SW480 (cell line): Measurements from ENCODE around the gene ZNF268.

Experiments
- DNase-seq: peaks from one replicate; pipeline ENCODE4 v3.0.0-alpha.2; 2016; ENCODE audit warnings: low spot score

ZNF268 gene

GRCh38 chr12:133181238-133181959 is at the start of gene ZNF268:
ZNF268 (plus strand) TSS chr12:133181495; CDS start chr12:133181998, 503 bp downstream.
- DNase-seq = peak; percentile 85

GRCh38 chr12:133135747-133136146 is 45.5 kb upstream of the ZNF268 start:
- no peak for DNase-seq

DNA sequence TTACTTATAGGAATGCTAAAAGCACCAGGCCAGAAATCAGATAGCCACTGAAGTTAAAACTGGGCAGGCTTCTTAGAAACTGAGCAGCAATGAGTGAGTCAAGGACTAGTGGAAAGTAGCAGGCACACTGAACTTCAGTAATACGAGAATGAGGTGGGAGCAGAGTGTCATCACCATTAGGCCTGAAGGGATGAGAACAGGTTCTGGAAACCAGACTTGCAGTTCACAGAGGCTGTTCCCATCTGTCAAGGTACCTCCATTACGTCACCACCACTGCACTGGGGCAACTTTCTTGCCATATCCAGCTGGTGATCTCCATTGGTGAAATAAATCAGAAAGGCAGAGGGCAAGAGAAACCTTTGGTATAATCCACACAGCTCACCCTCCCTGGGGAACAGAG is 35.3 kb upstream of the ZNF268 start:
- no peak for DNase-seq

GRCh38 chr12:133156125-133156690 is 25.1 kb upstream of the ZNF268 start:
- no peak for DNase-seq

- no peak for DNase-seq
Measured at GRCh38 chr12:133165776-133166175, 15.5 kb upstream of the ZNF268 start.

DNA sequence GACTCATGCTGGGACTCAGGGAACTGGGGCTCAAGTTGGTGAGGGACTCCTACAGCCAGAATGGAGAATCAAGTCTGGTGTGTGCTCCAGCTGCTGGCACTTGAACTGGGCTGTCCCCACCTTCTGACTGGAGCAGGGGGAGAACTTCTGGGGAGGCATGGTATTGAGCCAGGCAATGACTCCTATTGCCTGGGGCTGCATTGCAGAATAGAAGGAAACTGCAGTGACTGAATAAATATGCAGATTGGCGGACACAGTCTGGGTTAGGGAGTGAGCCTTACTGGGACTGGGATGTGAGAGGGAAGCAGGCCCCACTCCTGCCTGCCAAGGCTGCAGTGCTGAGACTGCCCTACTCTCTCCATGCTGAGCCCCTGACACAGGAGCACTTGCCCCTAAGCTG is 8.8 kb upstream of the ZNF268 start:
- DNase-seq = no peak

DNA sequence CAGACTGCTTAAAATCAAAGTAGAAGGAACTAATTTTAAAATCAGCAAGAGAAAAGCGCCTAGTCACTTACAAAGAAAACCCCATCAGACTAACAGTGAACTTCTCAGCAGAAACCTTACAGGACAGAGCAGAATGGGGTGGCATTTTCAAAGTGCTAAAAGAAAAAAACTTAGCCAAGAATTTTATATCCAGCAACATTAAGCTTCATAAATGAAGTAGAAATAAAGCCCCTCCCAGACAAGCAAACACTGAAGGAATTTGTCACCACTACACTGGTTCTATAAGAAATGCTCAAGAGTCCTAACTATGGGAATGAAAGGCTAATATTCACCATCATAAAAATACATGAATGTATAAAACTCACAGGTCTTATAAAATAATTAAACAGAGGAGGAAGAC is 6.4 kb upstream of the ZNF268 start:
- no peak for DNase-seq

DNA sequence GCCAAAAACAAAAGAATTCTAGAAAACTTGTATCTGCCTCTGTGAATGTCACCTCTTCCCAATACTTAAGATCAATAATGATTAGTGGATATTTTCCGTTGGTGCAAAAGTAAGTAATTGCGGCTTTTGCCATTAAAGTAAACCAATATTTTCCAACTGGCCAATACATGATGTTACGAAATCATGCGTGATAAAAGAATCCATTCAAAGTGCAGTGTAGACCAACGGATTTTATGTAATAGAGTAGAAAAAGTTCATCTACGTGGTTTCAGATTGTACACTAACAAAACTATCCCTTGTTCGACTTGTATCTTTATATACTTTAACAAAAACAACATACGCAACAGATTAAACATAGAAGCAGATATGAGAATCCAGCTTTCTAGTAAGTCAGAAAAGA is 626 bp upstream of the ZNF268 start:
- DNase-seq = no peak

GRCh38 chr12:133190176-133190575 is 8.9 kb downstream of the ZNF268 start:
- no peak for DNase-seq

- no peak for DNase-seq
Measured at GRCh38 chr12:133192847-133193246, 11.6 kb downstream of the ZNF268 start.

GRCh38 chr12:133201888-133202287 is 20.6 kb downstream of the ZNF268 start:
- DNase-seq = no peak

DNA sequence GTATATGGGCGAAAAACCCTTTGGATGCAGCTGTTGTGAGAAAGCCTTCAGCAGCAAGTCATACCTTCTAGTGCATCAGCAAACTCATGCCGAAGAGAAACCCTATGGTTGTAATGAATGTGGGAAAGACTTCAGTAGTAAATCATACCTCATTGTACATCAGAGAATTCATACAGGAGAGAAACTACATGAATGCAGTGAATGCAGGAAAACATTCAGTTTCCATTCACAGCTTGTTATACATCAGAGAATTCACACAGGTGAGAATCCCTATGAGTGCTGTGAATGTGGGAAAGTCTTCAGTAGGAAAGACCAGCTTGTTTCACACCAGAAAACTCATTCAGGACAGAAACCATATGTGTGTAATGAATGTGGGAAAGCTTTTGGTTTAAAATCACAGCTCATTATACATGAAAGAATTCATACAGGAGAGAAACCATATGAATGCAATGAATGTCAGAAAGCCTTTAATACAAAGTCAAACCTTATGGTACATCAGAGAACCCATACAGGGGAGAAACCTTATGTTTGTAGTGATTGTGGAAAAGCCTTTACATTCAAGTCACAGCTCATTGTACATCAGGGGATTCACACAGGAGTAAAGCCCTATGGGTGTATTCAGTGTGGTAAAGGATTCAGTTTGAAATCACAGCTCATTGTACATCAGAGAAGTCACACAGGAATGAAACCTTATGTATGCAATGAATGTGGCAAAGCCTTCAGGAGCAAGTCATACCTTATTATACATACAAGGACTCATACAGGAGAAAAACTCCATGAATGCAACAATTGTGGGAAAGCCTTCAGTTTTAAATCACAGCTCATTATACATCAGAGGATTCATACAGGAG is 21.4 kb downstream of the ZNF268 start:
- DNase-seq = no peak

- no peak for DNase-seq
Measured at GRCh38 chr12:133203344-133204263, 22.3 kb downstream of the ZNF268 start.

DNA sequence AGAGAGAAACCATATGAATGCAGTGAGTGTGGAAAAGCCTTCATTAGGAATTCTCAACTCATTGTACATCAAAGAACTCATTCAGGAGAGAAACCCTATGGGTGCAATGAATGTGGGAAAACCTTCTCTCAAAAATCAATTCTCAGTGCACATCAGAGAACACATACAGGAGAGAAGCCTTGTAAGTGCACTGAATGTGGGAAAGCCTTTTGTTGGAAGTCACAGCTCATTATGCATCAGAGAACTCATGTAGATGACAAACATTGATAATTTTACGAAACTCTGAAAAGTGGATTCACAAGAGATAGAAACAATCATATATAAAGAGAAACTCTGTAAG is 22.9 kb downstream of the ZNF268 start:
- no peak for DNase-seq

- DNase-seq = no peak
Measured at GRCh38 chr12:133206390-133206789, 25.1 kb downstream of the ZNF268 start.

- no peak for DNase-seq
Measured at GRCh38 chr12:133215724-133216123, 34.4 kb downstream of the ZNF268 start.

GRCh38 chr12:133217219-133217618 is 35.9 kb downstream of the ZNF268 start:
- no peak for DNase-seq

DNA sequence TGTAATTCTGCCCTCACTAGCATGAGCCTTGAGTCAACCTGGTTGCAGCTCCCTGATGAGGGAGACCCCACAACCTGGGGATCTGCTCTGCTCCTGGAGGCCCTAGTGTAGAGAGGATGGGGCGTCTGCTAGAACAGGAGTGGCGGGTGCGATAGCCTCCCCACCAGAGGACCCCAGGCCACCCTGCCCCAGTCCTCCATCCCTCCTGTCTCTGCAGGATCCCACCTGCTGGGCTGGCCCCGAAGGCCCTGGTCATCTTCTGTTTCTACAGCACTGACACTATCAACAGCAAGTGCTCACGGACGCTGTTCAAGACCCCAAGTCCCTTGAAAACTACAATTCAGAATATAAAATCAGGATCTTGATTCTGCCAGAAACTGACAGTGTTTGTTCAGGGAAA is 39.2 kb downstream of the ZNF268 start:
- no peak for DNase-seq

DNA sequence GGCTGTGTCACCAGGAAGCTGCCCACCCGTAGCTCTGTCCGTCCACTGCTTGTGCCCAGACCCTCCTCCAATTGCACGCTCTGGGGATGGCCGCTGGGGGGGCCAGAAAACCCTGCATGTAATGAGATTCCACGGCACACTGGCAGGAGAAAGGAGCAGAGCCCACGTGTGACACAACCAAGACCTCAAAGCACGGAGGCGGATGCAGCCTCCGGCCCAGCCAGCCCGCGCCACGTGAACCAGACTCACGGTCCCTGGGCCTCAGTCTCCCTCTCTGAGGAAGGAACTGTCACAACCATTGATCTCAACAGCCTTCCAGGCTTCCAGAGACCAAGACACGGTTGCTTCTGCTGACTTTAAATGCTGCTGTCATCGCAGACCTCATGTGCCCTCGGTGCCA is 39.9 kb downstream of the ZNF268 start:
- no peak for DNase-seq

- no peak for DNase-seq
Measured at GRCh38 chr12:133222211-133222610, 40.9 kb downstream of the ZNF268 start.

GRCh38 chr12:133225527-133225926 is 44.2 kb downstream of the ZNF268 start:
- DNase-seq = no peak

DNA sequence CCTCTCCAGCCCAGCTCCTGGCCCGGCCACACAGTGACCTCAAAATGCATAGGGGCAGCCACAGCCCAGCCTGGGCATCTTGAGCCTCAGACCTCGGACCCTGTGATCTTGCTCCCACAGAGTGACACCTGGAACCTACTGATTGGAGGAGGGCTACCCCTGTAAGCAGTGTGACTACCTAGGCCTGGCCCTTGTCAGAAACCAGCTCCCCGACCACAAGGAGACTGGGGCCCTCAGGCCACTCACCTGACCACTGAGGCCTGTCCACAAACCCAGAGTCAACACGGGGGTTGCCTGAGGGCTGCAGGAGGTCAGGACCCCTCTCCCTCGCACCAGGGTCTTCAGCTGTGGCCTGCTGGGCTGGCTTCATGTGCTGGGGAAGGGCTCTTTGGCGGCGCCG is 45.4 kb downstream of the ZNF268 start:
- no peak for DNase-seq
